Gastroesophageal sphincter (tissue), 4 donors: ENCODE data around the gene MAP1S. TPM values are rescaled to one million over a fixed set of nuclear protein-coding genes. Genes with fewer than 3 reads are reported as not detected.

ENCODE experiments used
- ATAC-seq: fragments of 150-250 bp; one replicate; pipeline ENCODE4 v1.9.1; 2016; ENCODE audit warnings: mild to moderate bottlenecking, moderate library complexity
- H3K27ac ChIP-seq, 4 donors: fragments of 200-600 bp; sonication (generic) in 3 of 4; 1 replicate in 3 of 4; 2 replicates in 1 of 4; pipeline ENCODE4 v1.5.1; 2016 to 2019
- H3K27me3 ChIP-seq: fragments of 200-600 bp; sonication (generic); one replicate; pipeline ENCODE4 v1.5.1; 2019
- H3K36me3 ChIP-seq, 2 donors: fragments of 200-600 bp; sonication (generic); one replicate each; pipeline ENCODE4 v1.5.1; 2019; ENCODE audit warnings: control low read depth in 1 of 2
- H3K4me1 ChIP-seq, 3 donors: fragments of 200-600 bp; sonication (generic); 1 replicate in 2 of 3; 2 replicates in 1 of 3; pipeline ENCODE4 v1.5.1; 2016 to 2019; ENCODE audit warnings: control low read depth in 2 of 3
- H3K4me3 ChIP-seq, 2 donors: fragments of 200-600 bp; sonication (generic); one replicate each; pipeline ENCODE4 v1.5.1; 2019; ENCODE audit warnings: mild to moderate bottlenecking in 1 of 2, moderate library complexity in 1 of 2
- H3K9me3 ChIP-seq, 3 donors: fragments of 200-600 bp; sonication (generic); one replicate each; pipeline ENCODE4 v1.5.1; 2017 to 2019; ENCODE audit warnings: control low read depth in 2 of 3
- CTCF ChIP-seq, 4 experiments: fragments of 200-600 bp in 2 of 4; fragments of 450-650 bp in 2 of 4; sonication (generic) in 1 of 4; IDR thresholded peaks; one replicate each; pipeline ENCODE4 v1.5.1; 2017 to 2019; ENCODE audit warnings: antibody characterized with exemption in 4 of 4, mild to moderate bottlenecking in 2 of 4, moderate library complexity in 2 of 4
- EP300 ChIP-seq: sonication (generic); formaldehyde crosslinking; IDR thresholded peaks from one replicate; pipeline ENCODE4 v1.6.1; 2017; ENCODE audit warnings: antibody characterized with exemption, mild to moderate bottlenecking
- POLR2A ChIP-seq, 2 donors: fragments of 450-650 bp; IDR thresholded peaks; one replicate each; pipeline ENCODE4 v1.6.1; 2017; ENCODE audit warnings: antibody characterized with exemption in 2 of 2, mild to moderate bottlenecking in 2 of 2, moderate library complexity in 1 of 2
- POLR2AphosphoS5 ChIP-seq: sonication (generic); formaldehyde crosslinking; IDR thresholded peaks from one replicate; pipeline ENCODE4 v1.6.1; 2017; ENCODE audit warnings: antibody characterized with exemption
- WGBS, 2 donors: methylation state at CpG; one replicate each; pipeline ENCODE4 v1.1.5; 2018; ENCODE audit warnings: low coverage in 1 of 2; 5-methylcytosine and 5-hydroxymethylcytosine counted together
- total RNA-seq, 4 donors: library from RNA; depleted of rRNA; stranded (reverse); fragments of >200 nt; gene quantifications; one replicate each; pipeline ENCODE4 v1.1.0, GENCODE V29; 2016

The MAP1S gene
- total RNA-seq, 4 donors from 2014 or later = 18.8 to 47.3 (median 23.9) TPM

- ATAC-seq = no peak
- no peak for TF ChIP-seq CTCF (IDR thresholded peaks at IDR 0.05)
- no peak for TF ChIP-seq EP300
- no peak for TF ChIP-seq POLR2AphosphoS5
- no peak for TF ChIP-seq POLR2A (IDR thresholded peaks at IDR 0.05)
- H3K4me1 ChIP-seq = peaks cover 0 to 11% (median 5%) of the 10 kb centered on the region in 3 donors
- peaks cover 90% of the 10 kb centered on the region for H3K27me3 ChIP-seq
- H3K36me3 ChIP-seq = no peaks in the 10 kb centered on the region
- no peaks in the 10 kb centered on the region for H3K9me3 ChIP-seq
- H3K27ac ChIP-seq = no peak overlapping the region
- WGBS, 2 donors = 66 to 80% methylated on average over 1 to 3 of the region's 4 CpGs
- no peak overlapping the region for H3K4me3 ChIP-seq
These were observed 26.7 kb upstream of the MAP1S start for GRCh38 chr19:17692566-17692965.

GRCh38 chr19:17695198-17695597, 24.1 kb upstream of the MAP1S start:
- Histone ChIP-seq H3K27ac (no peak overlapping the region), H3K36me3 (no peaks in the 10 kb centered on the region), H3K27me3 (peaks cover 88% of the 10 kb centered on the region), H3K4me1 (no peaks in the 10 kb centered on the region), H3K4me3 (no peak overlapping the region), H3K9me3 (no peaks in the 10 kb centered on the region)
- TF ChIP-seq EP300 (no peak), POLR2A (IDR thresholded peaks at IDR 0.05) (no peak), POLR2AphosphoS5 (no peak), CTCF (IDR thresholded peaks at IDR 0.05) (no peak)
- 57 to 67% methylated on average over 1 to 2 of the region's 2 CpGs for WGBS, 2 donors
- no peak for ATAC-seq

- Histone ChIP-seq H3K4me1 (no peaks in the 10 kb centered on the region), H3K9me3 (no peaks in the 10 kb centered on the region), H3K36me3 (no peaks in the 10 kb centered on the region), H3K4me3 (no peak overlapping the region), H3K27ac (no peak overlapping the region), H3K27me3 (peaks cover 70% of the 10 kb centered on the region)
- TF ChIP-seq CTCF (IDR thresholded peaks at IDR 0.05) = peak in 3 of 4 experiments; percentile 61 to 84 (median 65)
- no peak for TF ChIP-seq POLR2A (IDR thresholded peaks at IDR 0.05)
- 14 to 32% methylated on average over 4 to 7 of the region's 11 CpGs for WGBS, 2 donors
- ATAC-seq = no peak
These were observed 15.3 kb upstream of the MAP1S start for GRCh38 chr19:17703824-17704463.

GRCh38 chr19:17706750-17707181, 12.5 kb upstream of the MAP1S start:
- no peak for ATAC-seq
- Histone ChIP-seq H3K36me3 (no peaks in the 10 kb centered on the region), H3K27ac (no peak overlapping the region), H3K9me3 (no peaks in the 10 kb centered on the region), H3K4me3 (no peak overlapping the region), H3K27me3 (peaks cover 47% of the 10 kb centered on the region), H3K4me1 (no peaks in the 10 kb centered on the region)
- TF ChIP-seq CTCF (IDR thresholded peaks at IDR 0.05) (no peak), POLR2AphosphoS5 (no peak), EP300 (no peak), POLR2A (IDR thresholded peaks at IDR 0.05) (no peak)
- 14 to 18% methylated on average over 8 to 13 of the region's 17 CpGs for WGBS, 2 donors

GRCh38 chr19:17711851-17712250, 7.4 kb upstream of the MAP1S start:
- 55 to 81% methylated on average over 3 to 6 of the region's 6 CpGs for WGBS, 2 donors
- Histone ChIP-seq H3K36me3 (no peaks in the 10 kb centered on the region), H3K27me3 (peaks cover 12% of the 10 kb centered on the region), H3K27ac (no peak overlapping the region), H3K4me3 (no peak overlapping the region), H3K9me3 (no peaks in the 10 kb centered on the region), H3K4me1 (peaks cover 0 to 2% (median 0%) of the 10 kb centered on the region in 3 donors)
- no peak for TF ChIP-seq CTCF (IDR thresholded peaks at IDR 0.05)
- TF ChIP-seq POLR2AphosphoS5 = no peak
- TF ChIP-seq EP300 = no peak
- TF ChIP-seq POLR2A (IDR thresholded peaks at IDR 0.05) = no peak
- no peak for ATAC-seq
